GM19463 (cell line): Measurements from ENCODE around the gene RAD51B.
"Not testable (repeated sequence)": the region's sequence is repeated elsewhere in the genome, so short reads cannot be mapped to it uniquely, and the experiment has no call there.

Source experiments
- ATAC-seq: cut with Tn5 transposase; IDR thresholded peaks from one replicate; pipeline ENCODE4 v1.9.1; 2021; ENCODE audit warnings: mild to moderate bottlenecking, moderate library complexity; ENCODE audit not compliant: unreplicated experiment

The RAD51B gene

GRCh38 chr14:68696721-68697495 lies 877.3 kb downstream of the RAD51B start:
- no peak for ATAC-seq

- not testable (repeated sequence) for ATAC-seq
These were observed 879.2 kb downstream of the RAD51B start for GRCh38 chr14:68698773-68699172.

- no peak for ATAC-seq
These were observed 881.6 kb downstream of the RAD51B start for GRCh38 chr14:68701001-68701741.

GRCh38 chr14:68702135-68702534 lies 882.6 kb downstream of the RAD51B start:
- ATAC-seq, result no peak

GRCh38 chr14:68702578-68702977 lies 883.0 kb downstream of the RAD51B start:
- no peak for ATAC-seq

- ATAC-seq, result no peak
These were observed 883.5 kb downstream of the RAD51B start for GRCh38 chr14:68703093-68703492.

- ATAC-seq, result no peak
These were observed 885.4 kb downstream of the RAD51B start for GRCh38 chr14:68704736-68705720.

- ATAC-seq, result no peak
These were observed 886.2 kb downstream of the RAD51B start for GRCh38 chr14:68705741-68706283.

- ATAC-seq, result no peak
These were observed 887.9 kb downstream of the RAD51B start for GRCh38 chr14:68707482-68707881.

GRCh38 chr14:68708343-68708742 lies 888.8 kb downstream of the RAD51B start:
- ATAC-seq, result no peak

GRCh38 chr14:68709007-68709406 lies 889.4 kb downstream of the RAD51B start:
- no peak for ATAC-seq

- no peak for ATAC-seq
These were observed 891.2 kb downstream of the RAD51B start for GRCh38 chr14:68710776-68711175.

- ATAC-seq, result no peak
These were observed 892.2 kb downstream of the RAD51B start for GRCh38 chr14:68711561-68712309.

- no peak for ATAC-seq
These were observed 893.3 kb downstream of the RAD51B start for GRCh38 chr14:68712703-68713370.

GRCh38 chr14:68713782-68714181 lies 894.2 kb downstream of the RAD51B start:
- ATAC-seq, result no peak

GRCh38 chr14:68714991-68715924 lies 895.7 kb downstream of the RAD51B start:
- no peak for ATAC-seq

GRCh38 chr14:68716698-68717097 lies 897.1 kb downstream of the RAD51B start:
- no peak for ATAC-seq
